Osteocyte (in vitro differentiated cells): ENCODE measurements around the gene MYO1B. TPM values are rescaled to one million over a fixed set of nuclear protein-coding genes. Genes with fewer than 3 reads are reported as not detected.

ENCODE experiments used
- DNase-seq: peaks from one replicate; pipeline ENCODE4 v3.0.0; 2021; ENCODE audit warnings: mixed read lengths; ENCODE audit not compliant: unreplicated experiment; ENCODE audit errors: extremely low spot score
- H3K27ac Mint-ChIP-seq: one replicate; pipeline ENCODE4 v1.8.0; 2021; ENCODE audit warnings: mild to moderate bottlenecking, mixed read lengths; ENCODE audit not compliant: unreplicated experiment
- H3K27me3 Mint-ChIP-seq: one replicate; pipeline ENCODE4 v1.8.0; 2021; ENCODE audit warnings: mixed read lengths; ENCODE audit not compliant: unreplicated experiment
- H3K36me3 Mint-ChIP-seq: one replicate; pipeline ENCODE4 v1.8.0; 2021; ENCODE audit warnings: mixed read lengths; ENCODE audit not compliant: unreplicated experiment
- H3K4me1 Mint-ChIP-seq: one replicate; pipeline ENCODE4 v1.8.0; 2021; ENCODE audit warnings: mixed read lengths; ENCODE audit not compliant: unreplicated experiment
- H3K4me3 Mint-ChIP-seq: one replicate; pipeline ENCODE4 v1.8.0; 2021; ENCODE audit warnings: mild to moderate bottlenecking, moderate library complexity, mixed read lengths; ENCODE audit not compliant: unreplicated experiment
- H3K9me3 Mint-ChIP-seq: one replicate; pipeline ENCODE4 v1.8.0; 2021; ENCODE audit warnings: mixed read lengths; ENCODE audit not compliant: unreplicated experiment
- CTCF ChIP-seq: fragments of 200-600 bp; sonication (generic); IDR thresholded peaks from 2 replicates; pipeline ENCODE4 v1.5.0; 2021; ENCODE audit warnings: antibody characterized with exemption, mild to moderate bottlenecking, moderate library complexity
- total RNA-seq: library from RNA; stranded (reverse); gene quantifications from 2 replicates; pipeline ENCODE4 v1.2.1, GENCODE V29; 2021

The MYO1B gene
- total RNA-seq, 1 donor from 2014 or later = 91.1 TPM

- no peak overlapping the region for H3K27ac Mint-ChIP-seq
- no peaks in the 10 kb centered on the region for H3K27me3 Mint-ChIP-seq
- H3K4me1 Mint-ChIP-seq = peaks cover 30% of the 10 kb centered on the region
- peaks cover 24% of the 10 kb centered on the region for H3K36me3 Mint-ChIP-seq
- TF ChIP-seq CTCF = no peak
- no peaks in the 10 kb centered on the region for H3K9me3 Mint-ChIP-seq
- no peak overlapping the region for H3K4me3 Mint-ChIP-seq
- no peak for DNase-seq
Observed at GRCh38 chr2:191341436-191341835, 96.2 kb downstream of the MYO1B start.

GRCh38 chr2:191343796-191344338, 98.7 kb downstream of the MYO1B start:
- Mint-ChIP-seq H3K36me3 (peaks cover 42% of the 10 kb centered on the region), H3K27me3 (no peaks in the 10 kb centered on the region), H3K4me1 (peaks cover 29% of the 10 kb centered on the region), H3K9me3 (no peaks in the 10 kb centered on the region), H3K4me3 (no peak overlapping the region), H3K27ac (peak overlapping the region; percentile 1)
- no peak for DNase-seq
- no peak for TF ChIP-seq CTCF

- H3K4me3 Mint-ChIP-seq = no peak overlapping the region
- no peak for DNase-seq
Observed at GRCh38 chr2:191345788-191346187, 100.6 kb downstream of the MYO1B start.

GRCh38 chr2:191347154-191347553, 102.0 kb downstream of the MYO1B start:
- TF ChIP-seq CTCF = no peak
- Mint-ChIP-seq H3K4me3 (no peak overlapping the region), H3K9me3 (no peaks in the 10 kb centered on the region), H3K36me3 (peaks cover 34% of the 10 kb centered on the region), H3K27me3 (no peaks in the 10 kb centered on the region), H3K27ac (no peak overlapping the region), H3K4me1 (peaks cover 38% of the 10 kb centered on the region)
- DNase-seq = no peak

More at GRCh38 chr2:191345788-191346187, 100.6 kb downstream of the MYO1B start:
- no peak for TF ChIP-seq CTCF
- H3K27ac Mint-ChIP-seq = no peak overlapping the region
- peaks cover 35% of the 10 kb centered on the region for H3K4me1 Mint-ChIP-seq
- H3K27me3 Mint-ChIP-seq = no peaks in the 10 kb centered on the region
- no peaks in the 10 kb centered on the region for H3K9me3 Mint-ChIP-seq
- peaks cover 44% of the 10 kb centered on the region for H3K36me3 Mint-ChIP-seq

- TF ChIP-seq CTCF = no peak
Observed at GRCh38 chr2:191347881-191348280, 102.7 kb downstream of the MYO1B start.

More at GRCh38 chr2:191347881-191348280, 102.7 kb downstream of the MYO1B start:
- no peak overlapping the region for H3K4me3 Mint-ChIP-seq
- no peak for DNase-seq
- H3K27me3 Mint-ChIP-seq = no peaks in the 10 kb centered on the region
- no peaks in the 10 kb centered on the region for H3K9me3 Mint-ChIP-seq
- peaks cover 35% of the 10 kb centered on the region for H3K36me3 Mint-ChIP-seq
- peaks cover 40% of the 10 kb centered on the region for H3K4me1 Mint-ChIP-seq
- H3K27ac Mint-ChIP-seq = no peak overlapping the region
